H9 (cell line): ENCODE measurements around the gene AFF1. TPM values are rescaled to one million over a fixed set of nuclear protein-coding genes. Genes with fewer than 3 reads are reported as not detected.

Source experiments
- DNase-seq: peaks from one replicate; pipeline ENCODE4 v3.0.0-alpha.2; 2017
- H2AFZ ChIP-seq: one replicate; pipeline ENCODE4 v1.6.1; 2013; ENCODE audit warnings: mild to moderate bottlenecking, low read length, control low read depth, moderate library complexity
- H2AK5ac ChIP-seq: 2 replicates; pipeline ENCODE4 v1.6.1; 2013; ENCODE audit warnings: low read length, control low read depth, mixed read lengths; ENCODE audit not compliant: insufficient read length
- H2BK120ac ChIP-seq: one replicate; pipeline ENCODE4 v1.6.1; 2013; ENCODE audit warnings: low read depth, mild to moderate bottlenecking, low read length, control low read depth, inconsistent platforms; ENCODE audit not compliant: poor library complexity, severe bottlenecking
- H2BK12ac ChIP-seq: 2 replicates; pipeline ENCODE4 v1.6.1; 2013; ENCODE audit warnings: low read length, control low read depth, mixed read lengths, low read depth; ENCODE audit not compliant: insufficient read length
- H2BK15ac ChIP-seq: 2 replicates; pipeline ENCODE4 v1.6.1; 2013; ENCODE audit warnings: low read depth, low read length, control low read depth
- H2BK20ac ChIP-seq: one replicate; pipeline ENCODE4 v1.6.1; 2013; ENCODE audit warnings: low read depth, mild to moderate bottlenecking, low read length, control low read depth, inconsistent platforms; ENCODE audit not compliant: poor library complexity, severe bottlenecking
- H2BK5ac ChIP-seq: 2 replicates; pipeline ENCODE4 v1.6.1; 2013; ENCODE audit warnings: low read length, control low read depth, mixed read lengths; ENCODE audit not compliant: insufficient read length
- H3K14ac ChIP-seq: 2 replicates; pipeline ENCODE4 v1.6.1; 2013; ENCODE audit warnings: low read length, control low read depth; ENCODE audit not compliant: insufficient read depth
- H3K18ac ChIP-seq: 2 replicates; pipeline ENCODE4 v1.6.1; 2013; ENCODE audit warnings: low read depth, mild to moderate bottlenecking, mixed read lengths, low read length, control low read depth; ENCODE audit not compliant: insufficient read length
- H3K23ac ChIP-seq: 2 replicates; pipeline ENCODE4 v1.6.1; 2013; ENCODE audit warnings: low read length, control low read depth, mixed read lengths, low read depth; ENCODE audit not compliant: insufficient read length
- H3K23me2 ChIP-seq: 2 replicates; pipeline ENCODE4 v1.6.1; 2013; ENCODE audit warnings: low read depth, mild to moderate bottlenecking, mixed read lengths, low read length, control low read depth; ENCODE audit not compliant: insufficient read length, poor library complexity, severe bottlenecking
- H3K27ac ChIP-seq: 2 replicates; pipeline ENCODE4 v1.5.1; 2013; ENCODE audit warnings: low read length, control low read depth, mixed read lengths, low read depth; ENCODE audit not compliant: insufficient read length
- H3K27me3 ChIP-seq: 2 replicates; pipeline ENCODE4 v1.6.1; 2013; ENCODE audit warnings: low read length, control low read depth, inconsistent platforms; ENCODE audit not compliant: insufficient read depth
- H3K4ac ChIP-seq: 2 replicates; pipeline ENCODE4 v1.6.1; 2013; ENCODE audit warnings: low read depth, mild to moderate bottlenecking, control low read depth, inconsistent platforms, low read length, moderate library complexity
- H3K4me1 ChIP-seq: 2 replicates; pipeline ENCODE4 v1.6.1; 2013; ENCODE audit warnings: low read length, control low read depth, inconsistent platforms; ENCODE audit not compliant: insufficient read depth
- H3K4me2 ChIP-seq: 2 replicates; pipeline ENCODE4 v1.6.1; 2013; ENCODE audit warnings: low read length, control low read depth, mixed read lengths; ENCODE audit not compliant: insufficient read length, insufficient read depth
- H3K56ac ChIP-seq: 2 replicates; pipeline ENCODE4 v1.6.1; 2013; ENCODE audit warnings: low read depth, mild to moderate bottlenecking, mixed read lengths, low read length, control low read depth; ENCODE audit not compliant: insufficient read length
- H3K79me1 ChIP-seq: 2 replicates; pipeline ENCODE4 v1.6.1; 2013; ENCODE audit warnings: low read depth, mild to moderate bottlenecking, moderate library complexity, low read length, control low read depth, inconsistent platforms; ENCODE audit not compliant: insufficient read depth, poor library complexity, severe bottlenecking
- H3K79me2 ChIP-seq: 2 replicates; pipeline ENCODE4 v1.6.1; 2013; ENCODE audit warnings: low read length, control low read depth, inconsistent platforms; ENCODE audit not compliant: insufficient read depth
- H3K9ac ChIP-seq: 2 replicates; pipeline ENCODE4 v1.6.1; 2013; ENCODE audit warnings: low read length, control low read depth, mixed read lengths; ENCODE audit not compliant: insufficient read length; ENCODE audit errors: extremely low read depth
- H3K9me3 ChIP-seq: one replicate; pipeline ENCODE4 v1.6.1; 2013; ENCODE audit warnings: low read depth, low read length, inconsistent platforms; ENCODE audit not compliant: control insufficient read depth
- H3T11ph ChIP-seq: one replicate; pipeline ENCODE4 v1.6.1; 2013; ENCODE audit warnings: mild to moderate bottlenecking, low read length, control low read depth, inconsistent platforms
- H4K20me1 ChIP-seq: one replicate; pipeline ENCODE4 v1.6.1; 2013; ENCODE audit not compliant: control insufficient read depth, insufficient read length, insufficient read depth
- H4K5ac ChIP-seq: 2 replicates; pipeline ENCODE4 v1.6.1; 2013; ENCODE audit warnings: low read depth, mild to moderate bottlenecking, mixed read lengths, low read length, control low read depth; ENCODE audit not compliant: insufficient read length
- H4K8ac ChIP-seq: replicated peaks from 2 replicates; pipeline ENCODE4 v1.6.1; 2013; ENCODE audit warnings: low read length, control low read depth, mixed read lengths, low read depth; ENCODE audit not compliant: insufficient read length
- H4K91ac ChIP-seq: 2 replicates; pipeline ENCODE4 v1.6.1; 2013; ENCODE audit warnings: low read depth, mild to moderate bottlenecking, moderate library complexity, mixed read lengths, low read length, control low read depth; ENCODE audit not compliant: insufficient read length
- H3K27ac Mint-ChIP-seq, 3 experiments: 2 replicates in 2 of 3; 3 replicates in 1 of 3; pipeline ENCODE4 v1.8.0; 2020 to 2021; ENCODE audit warnings: mixed read lengths in 3 of 3, mild to moderate bottlenecking in 1 of 3, moderate library complexity in 1 of 3
- H3K27me3 Mint-ChIP-seq: 2 replicates; pipeline ENCODE4 v1.8.0; 2021; ENCODE audit warnings: low read depth, mild to moderate bottlenecking, moderate library complexity, mixed read lengths
- H3K36me3 Mint-ChIP-seq, 3 experiments: 2 replicates in 2 of 3; 3 replicates in 1 of 3; pipeline ENCODE4 v1.8.0; 2020 to 2021; ENCODE audit warnings: low read depth in 3 of 3, mixed read lengths in 3 of 3; ENCODE audit not compliant: insufficient read depth in 1 of 3
- H3K4me1 Mint-ChIP-seq, 2 experiments: 2 replicates each; pipeline ENCODE4 v1.8.0; 2020; ENCODE audit warnings: mixed read lengths in 2 of 2
- H3K4me3 Mint-ChIP-seq, 2 experiments: 2 replicates in 1 of 2; 3 replicates in 1 of 2; pipeline ENCODE4 v1.8.0; 2020 to 2021; ENCODE audit warnings: mild to moderate bottlenecking in 2 of 2, mixed read lengths in 2 of 2, moderate library complexity in 1 of 2
- H3K9me3 Mint-ChIP-seq, 2 experiments: 2 replicates in 1 of 2; 3 replicates in 1 of 2; pipeline ENCODE4 v1.8.0; 2020; ENCODE audit warnings: mild to moderate bottlenecking in 2 of 2, mixed read lengths in 2 of 2, moderate library complexity in 1 of 2
- CTCF ChIP-seq: fragments of 200-600 bp; sonication (generic); conservative IDR thresholded peaks from 3 replicates; pipeline ENCODE4 v1.8.0; 2021; ENCODE audit warnings: antibody characterized with exemption, mild to moderate bottlenecking
- whole genome bisulfite sequencing: extraction: QIAGEN DNeasy Blood & Tissue Kit; methylation state at CpG from one replicate; pipeline ENCODE4 v1.1.7; 2013; ENCODE audit warnings: missing lambda C conversion rate, low lambda C conversion rate, mixed read lengths; ENCODE audit not compliant: insufficient read length; ENCODE audit errors: extremely low coverage; 5-methylcytosine and 5-hydroxymethylcytosine counted together
- total RNA-seq: library from RNA; stranded (reverse); gene quantifications from 2 replicates; pipeline ENCODE4 v1.2.1, GENCODE V29; 2021

The AFF1 gene
- total RNA-seq, 1 experiment from 2014 or later = 74.5 TPM

DNA sequence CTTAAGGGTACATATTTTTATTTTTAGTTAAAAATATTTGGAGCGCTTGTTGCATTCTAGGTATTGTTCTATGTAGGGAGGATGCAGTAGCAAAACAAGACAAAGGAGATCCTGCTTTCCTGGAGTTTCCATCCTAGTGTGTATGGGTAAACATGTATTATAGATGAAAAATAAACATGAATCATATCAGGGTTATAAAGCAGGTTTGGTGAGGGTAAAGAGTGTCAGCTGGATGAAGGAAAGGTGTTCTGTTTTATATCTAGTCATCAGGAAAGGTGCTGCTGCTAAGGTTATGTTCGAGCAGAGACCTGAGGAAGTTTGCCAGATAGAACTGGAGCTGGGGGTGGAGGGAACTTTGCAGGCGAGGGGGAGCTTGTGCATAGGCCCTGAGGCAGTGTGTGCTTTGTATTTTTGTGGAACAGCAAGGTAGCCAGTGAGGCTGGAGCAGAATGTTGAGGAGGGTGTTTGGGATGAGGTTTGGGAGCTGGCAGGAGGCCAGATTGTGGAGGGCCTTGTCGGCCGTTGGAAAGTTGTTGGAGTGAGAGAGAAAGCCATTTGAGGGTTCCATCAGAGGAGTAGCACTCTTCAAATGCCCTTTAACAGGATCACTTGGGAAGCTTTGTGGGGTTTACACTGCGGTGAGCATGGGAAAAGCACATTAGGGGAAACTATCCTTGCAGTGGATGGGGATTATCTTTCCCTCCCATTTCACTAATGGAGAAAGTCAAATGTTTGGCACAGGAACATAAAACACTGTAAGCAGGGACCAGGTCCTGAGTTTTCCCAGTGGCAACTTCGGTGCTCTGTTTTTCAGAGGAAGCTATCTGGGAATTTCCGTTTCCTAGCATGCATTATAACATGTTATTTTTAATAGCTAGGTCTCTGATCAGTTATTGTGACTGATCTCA, 35.9 kb downstream of the AFF1 start:
- Histone ChIP-seq H3T11ph (no peak overlapping the region), H3K9me3 (no peaks in the 10 kb centered on the region), H3K4ac (no peak overlapping the region), H2AK5ac (no peak overlapping the region), H4K8ac (no peak overlapping the region), H2BK12ac (no peak overlapping the region), H4K91ac (no peak overlapping the region), H2BK20ac (no peak overlapping the region), H3K14ac (no peak overlapping the region), H3K79me2 (peaks cover 18% of the 10 kb centered on the region; the same call in 1 of the 2 replicates), H2AFZ (no peak overlapping the region), H2BK15ac (no peak overlapping the region), H3K4me1 (peaks cover 23% of the 10 kb centered on the region; the same call in 1 of the 2 replicates), H3K18ac (no peak overlapping the region), H4K5ac (no peak overlapping the region), H3K56ac (no peak overlapping the region), H3K23me2 (no peaks in the 10 kb centered on the region), H3K27ac (peak overlapping the region; percentile 25), H3K4me2 (no peak overlapping the region), H2BK120ac (no peak overlapping the region), H3K23ac (no peak overlapping the region), H3K9ac (no peak overlapping the region), H3K27me3 (no peaks in the 10 kb centered on the region), H2BK5ac (peak overlapping the region; percentile 32), H4K20me1 (no peaks in the 10 kb centered on the region), H3K79me1 (peaks cover 3% of the 10 kb centered on the region)
- no peak for TF ChIP-seq CTCF
- no CpG with 5 or more reads among the region's 8 CpGs for WGBS
- Mint-ChIP-seq H3K4me3 (no peak overlapping the region; a peak in 1 of 5 replicates), H3K36me3 (peaks cover 0 to 4% (median 0%) of the 10 kb centered on the region in 3 experiments; a peak in 4 of 7 replicates), H3K27me3 (no peaks in the 10 kb centered on the region), H3K27ac (peak overlapping the region; percentile 85 to 94 (median 91)), H3K9me3 (no peaks in the 10 kb centered on the region), H3K4me1 (peaks cover 26 to 38% of the 10 kb centered on the region in 2 experiments)
- no peak for DNase-seq
